K562 (cell line): Measurements from ENCODE around the gene MMP23B.

Source experiments
- MEF2D ChIP-seq: conservative IDR thresholded peaks from 2 replicates; pipeline ENCODE4 v1.6.1; 2016; ENCODE audit warnings: low read depth, missing genetic modification characterization, missing compliant biosample characterization
- SETDB1 ChIP-seq: IDR thresholded peaks from one replicate; pipeline ENCODE4 v1.6.1; 2012; ENCODE audit warnings: low read length, control low read depth, inconsistent platforms
- SMAD2 ChIP-seq: fragments of 150-350 bp; IDR thresholded peaks from 2 replicates; pipeline ENCODE4 v1.6.1; 2014; ENCODE audit warnings: low read depth, mild to moderate bottlenecking, low read length
- ZNF551 ChIP-seq: fragments of 250-450 bp; sonication (Bioruptor Pico); IDR thresholded peaks from 2 replicates; pipeline ENCODE4 v1.5.0; 2021; ENCODE audit warnings: mild to moderate bottlenecking, moderate library complexity
- ZNF778 ChIP-seq: fragments of 450-650 bp; formaldehyde crosslinking; IDR thresholded peaks from 2 replicates; pipeline ENCODE4 v1.4.0; 2020; ENCODE audit warnings: mild to moderate bottlenecking, moderate library complexity
- TF ChIP-seq, protein P1 (sequence below): sonication (generic); formaldehyde crosslinking; IDR thresholded peaks from 2 replicates; pipeline ENCODE4 v1.9.0; 2022; ENCODE audit warnings: mild to moderate bottlenecking, missing genetic modification reagents

DNA sequence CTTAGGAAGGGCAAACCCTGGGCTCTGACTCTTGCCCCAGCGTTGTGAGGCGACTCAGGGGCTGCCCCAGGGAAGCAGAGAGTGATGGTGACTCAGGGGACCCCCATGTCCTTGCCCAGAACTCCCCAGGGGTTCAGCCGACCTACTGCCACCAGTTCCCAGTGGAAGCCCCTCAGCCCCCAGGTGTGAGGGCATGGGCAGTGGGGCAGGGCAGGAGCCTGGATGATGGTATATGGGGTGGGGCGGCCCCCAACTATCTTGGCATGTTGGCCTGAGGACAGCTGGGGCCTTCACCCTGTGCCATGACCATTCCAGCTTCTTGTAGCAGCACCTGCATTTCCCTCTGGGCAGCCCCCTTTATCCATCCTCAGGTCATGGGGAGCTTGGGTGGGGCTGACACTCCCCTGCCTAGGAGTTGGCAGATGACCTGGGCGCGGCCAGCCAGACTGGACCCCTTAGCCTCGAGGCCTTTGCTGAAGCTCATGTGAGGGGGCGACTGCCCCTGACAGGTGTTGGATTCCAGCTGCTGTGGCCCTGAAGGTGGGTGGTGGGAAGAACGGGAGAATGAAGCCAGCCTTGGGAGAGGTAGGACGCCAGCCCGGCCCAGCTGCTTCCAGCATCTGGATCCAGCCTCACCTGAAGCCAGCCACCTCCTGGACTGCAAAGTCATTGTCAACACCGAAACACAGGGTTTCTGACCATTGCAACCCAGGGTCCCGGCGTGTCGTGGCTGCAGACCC is 30.2 kb upstream of the MMP23B start:
- TF ChIP-seq ZNF778 (CRISPR knock-in tag), result no peak
- no peak for TF ChIP-seq SETDB1
- no peak for TF ChIP-seq SMAD2
- TF ChIP-seq ZNF551 (CRISPR knock-in tag), result no peak
- no peak for TF ChIP-seq MEF2D (tag)
- TF ChIP-seq, protein P1, sequence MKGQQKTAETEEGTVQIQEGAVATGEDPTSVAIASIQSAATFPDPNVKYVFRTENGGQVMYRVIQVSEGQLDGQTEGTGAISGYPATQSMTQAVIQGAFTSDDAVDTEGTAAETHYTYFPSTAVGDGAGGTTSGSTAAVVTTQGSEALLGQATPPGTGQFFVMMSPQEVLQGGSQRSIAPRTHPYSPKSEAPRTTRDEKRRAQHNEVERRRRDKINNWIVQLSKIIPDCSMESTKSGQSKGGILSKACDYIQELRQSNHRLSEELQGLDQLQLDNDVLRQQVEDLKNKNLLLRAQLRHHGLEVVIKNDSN (CRISPR knock-in tag), result no peak
